GM12878 (cell line): ENCODE measurements around the gene LEMD1.

Experiments used
- BCL3 ChIP-seq: IDR thresholded peaks from 2 replicates; pipeline ENCODE4 v1.6.1; 2011; ENCODE audit warnings: borderline replicate concordance, low read depth, mild to moderate bottlenecking, moderate library complexity, low read length; ENCODE audit not compliant: insufficient read depth, poor library complexity, severe bottlenecking
- BRCA1 ChIP-seq: IDR thresholded peaks from 2 replicates; pipeline ENCODE4 v1.6.1; 2011; ENCODE audit warnings: low read depth, low read length, improper control_type of control experiment
- EGR1 ChIP-seq, 2 experiments: IDR thresholded peaks; 1 replicate in 1 of 2; 2 replicates in 1 of 2; pipeline ENCODE4 v1.6.1; 2011 to 2012; ENCODE audit warnings: low read depth in 2 of 2, low read length in 2 of 2, borderline replicate concordance in 1 of 2, mild to moderate bottlenecking in 1 of 2, moderate library complexity in 1 of 2
- EZH2 ChIP-seq: IDR thresholded peaks from 2 replicates; pipeline ENCODE4 v1.6.1; 2012; ENCODE audit warnings: low read depth, mild to moderate bottlenecking, control low read depth, inconsistent platforms, low read length, borderline replicate concordance; ENCODE audit not compliant: control insufficient read depth
- FOXK2 ChIP-seq: fragments of 450-650 bp; IDR thresholded peaks from 2 replicates; pipeline ENCODE4 v1.6.1; 2017; ENCODE audit warnings: mild to moderate bottlenecking, moderate library complexity
- HDGF ChIP-seq: fragments of 450-650 bp; IDR thresholded peaks from 2 replicates; pipeline ENCODE4 v1.6.1; 2016; ENCODE audit warnings: antibody characterized with exemption
- NFXL1 ChIP-seq: fragments of 450-650 bp; IDR thresholded peaks from 2 replicates; pipeline ENCODE4 v1.6.1; 2017; ENCODE audit warnings: antibody characterized with exemption, mild to moderate bottlenecking, borderline replicate concordance
- POLR2A ChIP-seq: IDR thresholded peaks from 2 replicates; pipeline ENCODE4 v1.6.1; 2011; ENCODE audit warnings: low read depth, mild to moderate bottlenecking, low read length
- RAD21 ChIP-seq: IDR thresholded peaks from 2 replicates; pipeline ENCODE4 v1.6.1; 2011; ENCODE audit warnings: mild to moderate bottlenecking, low read depth, low read length, moderate library complexity; ENCODE audit not compliant: insufficient read depth
- RB1 ChIP-seq: fragments of 450-650 bp; formaldehyde crosslinking; IDR thresholded peaks from 2 replicates; pipeline ENCODE4 v1.6.1; 2017; ENCODE audit warnings: mild to moderate bottlenecking, borderline replicate concordance
- SRF ChIP-seq, 2 experiments: IDR thresholded peaks; 2 replicates each; pipeline ENCODE4 v1.6.1; 2011; ENCODE audit warnings: low read depth in 2 of 2, low read length in 2 of 2, mild to moderate bottlenecking in 1 of 2, moderate library complexity in 1 of 2
- STAT1 ChIP-seq: fragments of 450-650 bp; conservative IDR thresholded peaks from 2 replicates; pipeline ENCODE4 v1.6.1; 2014; ENCODE audit warnings: antibody characterized with exemption, mild to moderate bottlenecking
- TCF3 ChIP-seq: IDR thresholded peaks from 2 replicates; pipeline ENCODE4 v1.6.1; 2012; ENCODE audit warnings: low read depth, mild to moderate bottlenecking, low read length, borderline replicate concordance; ENCODE audit not compliant: insufficient read depth
- TF ChIP-seq, protein P1 (sequence below), 3 experiments: IDR thresholded peaks in 2 of 3; conservative IDR thresholded peaks in 1 of 3; 2 replicates each; pipeline ENCODE4 v1.5.1; 2011; ENCODE audit warnings: low read depth in 3 of 3, low read length in 3 of 3, mild to moderate bottlenecking in 3 of 3, control low read depth in 2 of 3, moderate library complexity in 2 of 3, inconsistent platforms in 1 of 3, mixed read lengths in 1 of 3; ENCODE audit not compliant: control insufficient read depth in 2 of 3, insufficient read depth in 1 of 3; ENCODE audit errors: extremely low read depth in 1 of 3

- no peak for TF ChIP-seq POLR2A
- no peak for TF ChIP-seq EZH2
- TF ChIP-seq FOXK2: no peak
- no peak for TF ChIP-seq TCF3
- no peak for TF ChIP-seq RB1
- TF ChIP-seq NFXL1: no peak
- no peak for TF ChIP-seq STAT1
- TF ChIP-seq, protein P1, sequence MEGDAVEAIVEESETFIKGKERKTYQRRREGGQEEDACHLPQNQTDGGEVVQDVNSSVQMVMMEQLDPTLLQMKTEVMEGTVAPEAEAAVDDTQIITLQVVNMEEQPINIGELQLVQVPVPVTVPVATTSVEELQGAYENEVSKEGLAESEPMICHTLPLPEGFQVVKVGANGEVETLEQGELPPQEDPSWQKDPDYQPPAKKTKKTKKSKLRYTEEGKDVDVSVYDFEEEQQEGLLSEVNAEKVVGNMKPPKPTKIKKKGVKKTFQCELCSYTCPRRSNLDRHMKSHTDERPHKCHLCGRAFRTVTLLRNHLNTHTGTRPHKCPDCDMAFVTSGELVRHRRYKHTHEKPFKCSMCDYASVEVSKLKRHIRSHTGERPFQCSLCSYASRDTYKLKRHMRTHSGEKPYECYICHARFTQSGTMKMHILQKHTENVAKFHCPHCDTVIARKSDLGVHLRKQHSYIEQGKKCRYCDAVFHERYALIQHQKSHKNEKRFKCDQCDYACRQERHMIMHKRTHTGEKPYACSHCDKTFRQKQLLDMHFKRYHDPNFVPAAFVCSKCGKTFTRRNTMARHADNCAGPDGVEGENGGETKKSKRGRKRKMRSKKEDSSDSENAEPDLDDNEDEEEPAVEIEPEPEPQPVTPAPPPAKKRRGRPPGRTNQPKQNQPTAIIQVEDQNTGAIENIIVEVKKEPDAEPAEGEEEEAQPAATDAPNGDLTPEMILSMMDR (IDR thresholded peaks at IDR 0.05 in 2 of 3, conservative IDR thresholded peaks at IDR 0.05 in 1 of 3; ENCODE audit: control insufficient read depth in 2 of 3, extremely low read depth in 1 of 3, insufficient read depth in 1 of 3, low read depth in 3 of 3, low read length in 3 of 3): no peak
- no peak for TF ChIP-seq HDGF
- no peak for TF ChIP-seq SRF (IDR thresholded peaks at IDR 0.05; ENCODE audit: low read depth in 2 of 2, low read length in 2 of 2)
- TF ChIP-seq BRCA1: no peak
- no peak for TF ChIP-seq EGR1 (IDR thresholded peaks at IDR 0.05; ENCODE audit: borderline replicate concordance in 1 of 2, low read depth in 2 of 2, low read length in 2 of 2)
- TF ChIP-seq BCL3: no peak
- TF ChIP-seq RAD21: no peak
These were observed 15.7 kb upstream of the LEMD1 start for GRCh38 chr1:205437570-205437969.
